Mesothelial cell of epicardium (in vitro differentiated cells): ENCODE results near the gene BARHL1. TPM values are rescaled to one million over a fixed set of nuclear protein-coding genes. Genes with fewer than 3 reads are reported as not detected.

ENCODE experiments used
- DNase-seq, 2 experiments: peaks; one replicate each; pipeline ENCODE4 v3.0.0; 2021; ENCODE audit warnings: low spot score in 2 of 2; ENCODE audit not compliant: unreplicated experiment in 2 of 2
- H3K27ac Mint-ChIP-seq: 2 replicates; pipeline ENCODE4 v1.8.0; 2021; ENCODE audit warnings: mixed read lengths
- H3K27me3 Mint-ChIP-seq: 2 replicates; pipeline ENCODE4 v1.8.0; 2021; ENCODE audit warnings: low read depth, mixed read lengths
- H3K36me3 Mint-ChIP-seq: 2 replicates; pipeline ENCODE4 v1.8.0; 2021; ENCODE audit warnings: mixed read lengths
- H3K4me1 Mint-ChIP-seq: 2 replicates; pipeline ENCODE4 v1.8.0; 2021; ENCODE audit warnings: mixed read lengths
- H3K4me3 Mint-ChIP-seq: 2 replicates; pipeline ENCODE4 v1.8.0; 2021; ENCODE audit warnings: mild to moderate bottlenecking, moderate library complexity, mixed read lengths
- H3K9me3 Mint-ChIP-seq: 2 replicates; pipeline ENCODE4 v1.8.0; 2021; ENCODE audit warnings: mixed read lengths
- total RNA-seq: library from RNA; stranded (reverse); gene quantifications from 3 replicates; pipeline ENCODE4 v1.2.1, GENCODE V29; 2021
- TF ChIP-seq, protein P1 (sequence below): fragments of 200-600 bp; sonication (generic); IDR thresholded peaks from one replicate; pipeline ENCODE4 v1.5.0; 2021; ENCODE audit warnings: antibody characterized with exemption; ENCODE audit not compliant: unreplicated experiment

BARHL1 gene
- total RNA-seq, 1 donor from 2014 or later: 0.18 TPM

DNA sequence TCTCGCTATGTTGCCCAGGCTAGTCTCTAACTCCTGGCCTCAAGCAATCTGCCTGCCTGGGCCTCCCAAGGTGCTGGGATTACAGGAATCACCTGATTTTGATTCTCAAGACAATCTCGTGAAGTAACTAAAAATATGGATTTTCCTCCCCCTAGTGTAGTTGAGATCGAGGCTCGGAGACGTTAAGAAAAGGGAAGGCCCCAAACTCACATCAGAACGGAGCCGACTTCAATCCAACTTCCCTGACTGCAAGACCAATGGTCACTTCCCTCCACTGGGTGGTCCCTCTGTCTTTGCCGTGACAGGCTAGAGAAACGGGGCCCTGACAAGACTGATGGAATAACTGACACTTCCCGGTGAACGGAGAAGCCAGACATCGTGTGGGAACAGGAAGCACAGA lies 28.3 kb downstream of the BARHL1 start:
- peaks cover 32% of the 10 kb centered on the region for H3K36me3 Mint-ChIP-seq
- H3K4me3 Mint-ChIP-seq: no peak overlapping the region
- no peak for DNase-seq
- H3K27me3 Mint-ChIP-seq: no peaks in the 10 kb centered on the region
- no peaks in the 10 kb centered on the region for H3K4me1 Mint-ChIP-seq
- TF ChIP-seq, protein P1, sequence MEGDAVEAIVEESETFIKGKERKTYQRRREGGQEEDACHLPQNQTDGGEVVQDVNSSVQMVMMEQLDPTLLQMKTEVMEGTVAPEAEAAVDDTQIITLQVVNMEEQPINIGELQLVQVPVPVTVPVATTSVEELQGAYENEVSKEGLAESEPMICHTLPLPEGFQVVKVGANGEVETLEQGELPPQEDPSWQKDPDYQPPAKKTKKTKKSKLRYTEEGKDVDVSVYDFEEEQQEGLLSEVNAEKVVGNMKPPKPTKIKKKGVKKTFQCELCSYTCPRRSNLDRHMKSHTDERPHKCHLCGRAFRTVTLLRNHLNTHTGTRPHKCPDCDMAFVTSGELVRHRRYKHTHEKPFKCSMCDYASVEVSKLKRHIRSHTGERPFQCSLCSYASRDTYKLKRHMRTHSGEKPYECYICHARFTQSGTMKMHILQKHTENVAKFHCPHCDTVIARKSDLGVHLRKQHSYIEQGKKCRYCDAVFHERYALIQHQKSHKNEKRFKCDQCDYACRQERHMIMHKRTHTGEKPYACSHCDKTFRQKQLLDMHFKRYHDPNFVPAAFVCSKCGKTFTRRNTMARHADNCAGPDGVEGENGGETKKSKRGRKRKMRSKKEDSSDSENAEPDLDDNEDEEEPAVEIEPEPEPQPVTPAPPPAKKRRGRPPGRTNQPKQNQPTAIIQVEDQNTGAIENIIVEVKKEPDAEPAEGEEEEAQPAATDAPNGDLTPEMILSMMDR: no peak
- no peak overlapping the region for H3K27ac Mint-ChIP-seq
- H3K9me3 Mint-ChIP-seq: no peaks in the 10 kb centered on the region

DNA sequence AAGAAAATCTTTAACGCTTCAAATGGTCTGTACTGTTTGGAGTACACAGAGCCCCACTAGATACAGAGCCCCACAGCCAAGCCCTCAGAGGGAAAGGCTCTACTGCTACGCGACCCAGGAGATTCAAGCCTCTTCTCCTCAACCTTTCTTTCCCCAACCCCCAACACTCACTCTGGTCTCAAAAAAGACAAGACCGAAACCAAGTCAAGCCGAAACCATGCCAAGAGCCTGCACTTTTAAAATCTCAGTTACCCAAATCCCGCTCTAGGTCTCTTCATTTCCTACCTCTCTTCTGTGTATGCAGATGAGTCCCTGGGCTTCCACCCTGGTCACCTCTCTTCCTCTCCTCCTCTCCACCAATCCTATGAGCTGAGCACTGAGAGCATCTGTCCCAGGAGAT lies 31.9 kb downstream of the BARHL1 start:
- Mint-ChIP-seq H3K27me3 (no peaks in the 10 kb centered on the region), H3K4me1 (no peaks in the 10 kb centered on the region), H3K36me3 (peaks cover 41% of the 10 kb centered on the region), H3K9me3 (no peaks in the 10 kb centered on the region), H3K27ac (no peak overlapping the region), H3K4me3 (no peak overlapping the region)
- DNase-seq: no peak
- TF ChIP-seq, protein P1: no peak

DNA sequence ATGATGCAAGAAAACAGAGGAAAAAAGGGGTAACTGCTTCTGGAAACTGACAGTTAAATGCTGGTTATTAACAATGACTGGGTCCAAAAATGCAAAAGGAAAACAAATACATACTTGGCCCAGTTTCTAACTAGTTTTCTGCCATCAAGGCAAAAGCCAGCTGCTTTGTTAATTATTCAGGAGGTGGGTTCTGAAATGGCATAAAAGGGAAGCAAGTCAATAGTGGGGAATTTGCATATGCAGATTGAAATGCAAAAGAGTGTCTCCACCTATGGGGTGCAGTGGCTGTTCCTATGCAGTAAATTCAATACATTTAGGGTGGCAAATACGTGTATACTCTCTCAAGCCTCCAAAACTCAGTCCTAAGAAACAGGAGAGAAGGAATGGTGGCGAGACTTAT lies 33.4 kb downstream of the BARHL1 start:
- Mint-ChIP-seq H3K4me1 (no peaks in the 10 kb centered on the region), H3K9me3 (no peaks in the 10 kb centered on the region), H3K36me3 (peaks cover 30% of the 10 kb centered on the region), H3K27ac (no peak overlapping the region), H3K4me3 (no peak overlapping the region), H3K27me3 (no peaks in the 10 kb centered on the region)
- DNase-seq: no peak
- TF ChIP-seq, protein P1: no peak

DNA sequence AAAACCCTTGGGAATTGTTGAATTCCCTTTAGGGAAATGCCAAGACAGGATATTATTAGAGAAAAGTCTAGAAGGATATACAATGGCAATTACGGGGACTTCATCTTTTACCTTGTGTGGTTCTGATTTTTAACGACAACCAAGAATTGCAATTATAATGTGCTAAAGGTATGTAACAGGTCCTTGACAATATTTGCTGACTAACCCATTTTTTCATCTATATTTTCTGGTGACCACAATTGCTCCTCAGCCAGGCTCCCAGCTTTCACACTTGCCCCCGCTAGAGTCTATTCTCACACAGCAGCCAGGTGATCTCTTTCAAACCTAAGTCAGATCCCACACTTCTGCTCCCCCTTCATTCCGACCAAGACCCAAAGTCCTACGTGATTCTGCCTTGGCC lies 34.3 kb downstream of the BARHL1 start:
- Mint-ChIP-seq H3K27me3 (no peaks in the 10 kb centered on the region), H3K27ac (no peak overlapping the region), H3K9me3 (no peaks in the 10 kb centered on the region), H3K4me3 (no peak overlapping the region), H3K4me1 (no peaks in the 10 kb centered on the region), H3K36me3 (peaks cover 26% of the 10 kb centered on the region)
- no peak for DNase-seq
- TF ChIP-seq, protein P1: no peak

DNA sequence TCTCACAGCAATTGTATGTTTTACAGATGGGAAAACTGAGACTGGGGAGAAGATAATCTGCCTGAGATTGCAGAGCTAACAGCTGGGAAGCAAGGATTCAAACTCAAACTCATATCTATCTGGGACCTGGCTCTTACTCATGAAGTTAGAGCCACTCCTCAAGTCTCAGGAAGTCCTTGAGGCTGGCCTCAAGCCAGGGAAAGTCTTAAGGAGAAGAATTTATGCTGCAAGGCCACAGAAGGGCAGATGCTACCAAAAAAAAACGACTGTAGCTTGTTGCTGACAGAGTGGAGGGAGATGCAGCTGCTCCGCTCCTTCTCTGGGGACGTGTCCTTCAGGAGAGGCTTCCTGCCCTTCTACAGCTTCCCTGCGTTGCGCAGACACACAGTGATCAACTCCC lies 39.8 kb downstream of the BARHL1 start:
- Mint-ChIP-seq H3K9me3 (no peaks in the 10 kb centered on the region), H3K27ac (no peak overlapping the region), H3K36me3 (peaks cover 26% of the 10 kb centered on the region), H3K4me3 (no peak overlapping the region), H3K4me1 (peaks cover 6% of the 10 kb centered on the region), H3K27me3 (no peaks in the 10 kb centered on the region)
- TF ChIP-seq, protein P1: no peak
- no peak for DNase-seq

DNA sequence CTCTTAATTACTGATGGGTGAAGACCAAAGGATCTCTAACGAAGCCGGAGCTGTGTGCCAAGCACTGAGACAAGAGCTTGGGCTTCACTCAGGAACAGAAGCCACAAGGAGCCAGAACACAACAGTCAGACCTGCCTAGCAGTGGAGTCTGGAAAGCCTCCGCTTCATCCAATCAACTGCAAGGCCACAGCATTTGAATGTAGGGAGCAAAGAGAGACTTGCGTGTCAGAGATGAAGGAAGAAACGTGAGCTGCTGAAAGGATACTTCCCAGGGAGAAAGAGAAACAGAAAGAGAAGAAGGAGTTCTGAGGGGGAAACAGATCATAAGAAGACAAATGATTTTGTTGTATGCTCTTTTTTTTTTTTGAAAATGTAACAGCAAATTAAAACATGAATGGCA lies 43.9 kb downstream of the BARHL1 start:
- H3K9me3 Mint-ChIP-seq: no peaks in the 10 kb centered on the region
- H3K36me3 Mint-ChIP-seq: peaks cover 40% of the 10 kb centered on the region
- peaks cover 7% of the 10 kb centered on the region for H3K4me1 Mint-ChIP-seq
- H3K27ac Mint-ChIP-seq: no peak overlapping the region
- DNase-seq: no peak
- TF ChIP-seq, protein P1: no peak
- no peaks in the 10 kb centered on the region for H3K27me3 Mint-ChIP-seq
- no peak overlapping the region for H3K4me3 Mint-ChIP-seq
